MM.1S (cell line): ENCODE data around the gene WDR91.

ENCODE experiments used
- EZH2 ChIP-seq: fragments of 300-600 bp; sonication (generic); optimal IDR thresholded peaks from 2 replicates; pipeline ENCODE3; 2017; ENCODE audit warnings: low read depth, mild to moderate bottlenecking, antibody characterized with exemption, low read length, mixed read lengths
- EZH2phosphoT487 ChIP-seq: fragments of 300-600 bp; sonication (generic); IDR thresholded peaks from 2 replicates; pipeline ENCODE4 v1.6.1; 2018; ENCODE audit warnings: antibody characterized with exemption, low read length
- TF ChIP-seq, protein P1 (sequence below): fragments of 300-600 bp; sonication (generic); IDR thresholded peaks from 2 replicates; pipeline ENCODE4 v1.5.1; 2016; ENCODE audit warnings: antibody characterized with exemption, low read length, mixed read lengths

- TF ChIP-seq, protein P1, sequence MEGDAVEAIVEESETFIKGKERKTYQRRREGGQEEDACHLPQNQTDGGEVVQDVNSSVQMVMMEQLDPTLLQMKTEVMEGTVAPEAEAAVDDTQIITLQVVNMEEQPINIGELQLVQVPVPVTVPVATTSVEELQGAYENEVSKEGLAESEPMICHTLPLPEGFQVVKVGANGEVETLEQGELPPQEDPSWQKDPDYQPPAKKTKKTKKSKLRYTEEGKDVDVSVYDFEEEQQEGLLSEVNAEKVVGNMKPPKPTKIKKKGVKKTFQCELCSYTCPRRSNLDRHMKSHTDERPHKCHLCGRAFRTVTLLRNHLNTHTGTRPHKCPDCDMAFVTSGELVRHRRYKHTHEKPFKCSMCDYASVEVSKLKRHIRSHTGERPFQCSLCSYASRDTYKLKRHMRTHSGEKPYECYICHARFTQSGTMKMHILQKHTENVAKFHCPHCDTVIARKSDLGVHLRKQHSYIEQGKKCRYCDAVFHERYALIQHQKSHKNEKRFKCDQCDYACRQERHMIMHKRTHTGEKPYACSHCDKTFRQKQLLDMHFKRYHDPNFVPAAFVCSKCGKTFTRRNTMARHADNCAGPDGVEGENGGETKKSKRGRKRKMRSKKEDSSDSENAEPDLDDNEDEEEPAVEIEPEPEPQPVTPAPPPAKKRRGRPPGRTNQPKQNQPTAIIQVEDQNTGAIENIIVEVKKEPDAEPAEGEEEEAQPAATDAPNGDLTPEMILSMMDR = no peak
- no peak for TF ChIP-seq EZH2
- no peak for TF ChIP-seq EZH2phosphoT487
Measured at GRCh38 chr7:135152442-135152841, 58.9 kb downstream of the WDR91 start.
